CD4-positive, alpha-beta memory T cell (primary cell): ENCODE data around the gene TFF3. TPM values are rescaled to one million over a fixed set of nuclear protein-coding genes. Genes with fewer than 3 reads are reported as not detected.
A peak's percentile ranks its signal among the peaks of the same experiment; 100 is the strongest.

Experiments used
- CTCF ChIA-PET: fragments of 350-600 bp; sonication (Branson Sonifier 250); formaldehyde crosslinking; loops from one replicate; lab custom pipeline; 2021; ENCODE audit warnings: inconsistent platforms; ENCODE audit not compliant: partially characterized antibody; lab: Charles Lee
- POLR2A ChIA-PET: fragments of 350-600 bp; sonication (Branson Sonifier 250); formaldehyde crosslinking; loops from one replicate; lab custom pipeline; 2021; ENCODE audit not compliant: partially characterized antibody; lab: Charles Lee
- DNase-seq, 5 donors: peaks; one replicate each; pipeline versions ENCODE4 v3.0.0 to v3.0.0-alpha.2; 2020 to 2022; ENCODE audit warnings: mixed read lengths in 1 of 5
- H3K27ac ChIP-seq: one replicate; pipeline ENCODE4 v1.7.0; 2013; ENCODE audit warnings: low read depth, low read length
- H3K27me3 ChIP-seq: 2 replicates; pipeline ENCODE4 v1.7.0; 2013; ENCODE audit warnings: mild to moderate bottlenecking, low read length, moderate library complexity; ENCODE audit not compliant: insufficient read depth
- H3K36me3 ChIP-seq: 2 replicates; pipeline ENCODE4 v1.7.0; 2013; ENCODE audit warnings: mild to moderate bottlenecking, low read length, moderate library complexity; ENCODE audit not compliant: insufficient read depth
- H3K4me1 ChIP-seq: 2 replicates; pipeline ENCODE4 v1.7.0; 2013; ENCODE audit warnings: mild to moderate bottlenecking, low read length, moderate library complexity; ENCODE audit not compliant: insufficient read depth
- H3K4me3 ChIP-seq, 2 donors: one replicate each; pipeline ENCODE4 v1.7.0; 2013; ENCODE audit warnings: low read length in 2 of 2, mild to moderate bottlenecking in 1 of 2
- H3K9me3 ChIP-seq, 2 donors: one replicate each; pipeline ENCODE4 v1.7.0; 2013; ENCODE audit warnings: low read length in 2 of 2, control low read depth in 1 of 2; ENCODE audit not compliant: control insufficient read depth in 1 of 2
- H3K27ac Mint-ChIP-seq, 7 donors: one replicate each; pipeline ENCODE4 v1.8.0; 2020 to 2021; ENCODE audit warnings: mixed read lengths in 7 of 7, mild to moderate bottlenecking in 6 of 7, inconsistent platforms in 3 of 7, moderate library complexity in 3 of 7
- H3K27me3 Mint-ChIP-seq, 2 donors: one replicate each; pipeline ENCODE4 v1.8.0; 2020 to 2021; ENCODE audit warnings: mixed read lengths in 2 of 2
- H3K36me3 Mint-ChIP-seq, 2 donors: one replicate each; pipeline ENCODE4 v1.8.0; 2020 to 2021; ENCODE audit warnings: mixed read lengths in 2 of 2, inconsistent platforms in 1 of 2, mild to moderate bottlenecking in 1 of 2
- H3K4me1 Mint-ChIP-seq, 4 donors: one replicate each; pipeline ENCODE4 v1.8.0; 2020 to 2021; ENCODE audit warnings: mixed read lengths in 4 of 4, mild to moderate bottlenecking in 1 of 4
- H3K4me3 Mint-ChIP-seq, 8 donors: one replicate each; pipeline ENCODE4 v1.8.0; 2020 to 2021; ENCODE audit warnings: mixed read lengths in 8 of 8, mild to moderate bottlenecking in 7 of 8, moderate library complexity in 6 of 8, inconsistent platforms in 3 of 8
- H3K9me3 Mint-ChIP-seq, 8 donors: one replicate each; pipeline ENCODE4 v1.8.0; 2020 to 2021; ENCODE audit warnings: mixed read lengths in 8 of 8, mild to moderate bottlenecking in 5 of 8, inconsistent platforms in 3 of 8, moderate library complexity in 1 of 8
- intact Hi-C: fragments of 100-400 bp; cut with micrococcal nuclease; formaldehyde crosslinking; loops from one replicate; pipeline ENCODE4 v1.15.1; 2023
- polyA plus RNA-seq, 2 donors: library from polyadenylated mRNA; unstranded; fragments of 300-500 nt; fragmentation: Illumina TruSeq; gene quantifications; one replicate each; pipeline ENCODE4 v1.2.3, GENCODE V29; 2021
- total RNA-seq, 2 experiments: library from RNA; stranded (reverse); gene quantifications; one replicate each; pipeline ENCODE4 v1.2.3, GENCODE V29; 2021

The TFF3 gene
- total and polyA plus RNA-seq, 4 experiments from 2014 or later = not detected

DNA sequence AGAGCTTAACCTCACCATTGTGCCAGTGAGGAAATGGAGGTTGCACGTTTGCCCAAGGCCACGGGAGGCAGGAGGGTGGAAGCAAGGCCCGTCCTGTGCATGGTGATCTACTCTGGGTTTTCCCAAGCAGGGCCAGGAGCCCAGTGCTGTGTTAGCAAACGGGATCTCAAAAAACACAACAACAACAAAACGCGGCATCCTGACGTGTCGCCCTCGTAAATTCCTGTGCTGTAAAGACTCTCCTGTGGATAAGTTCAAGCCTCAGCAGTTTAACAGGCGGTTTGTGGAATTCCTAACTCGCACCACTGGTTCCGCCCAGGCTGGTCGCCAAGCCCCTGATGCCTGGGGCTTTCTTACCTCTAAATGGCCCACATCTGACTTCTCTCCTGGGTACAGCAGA, 39.1 kb downstream of the TFF3 start:
- POLR2A ChIA-PET = interaction anchor here (1.1 kb wide), 1 partner anchor 43 kb away, joined by 3 read pairs; no protein-coding TSS in a partner anchor
- no peak overlapping the region for H3K27ac ChIP-seq
- H3K36me3 Mint-ChIP-seq = peaks cover 20 to 59% of the 10 kb centered on the region in 2 donors
- H3K4me3 Mint-ChIP-seq = no peak overlapping the region
- H3K4me3 ChIP-seq = no peak overlapping the region
- H3K27me3 Mint-ChIP-seq = no peaks in the 10 kb centered on the region
- H3K4me1 ChIP-seq = no peaks in the 10 kb centered on the region
- no peaks in the 10 kb centered on the region for H3K27me3 ChIP-seq
- H3K27ac Mint-ChIP-seq = no peak overlapping the region
- peaks cover 48% of the 10 kb centered on the region for H3K36me3 ChIP-seq
- DNase-seq = no peak
- no peaks in the 10 kb centered on the region for H3K9me3 Mint-ChIP-seq
- peaks cover 0 to 2% (median 0%) of the 10 kb centered on the region in 4 donors for H3K4me1 Mint-ChIP-seq
- intact Hi-C loops = no loop called here
- H3K9me3 ChIP-seq = no peaks in the 10 kb centered on the region
- CTCF ChIA-PET = interaction anchor here (1.6 kb wide), 1 partner anchor 17 kb away, joined by 5 read pairs; no protein-coding TSS in a partner anchor

GRCh38 chr21:42272984-42273600, 42.1 kb downstream of the TFF3 start:
- H3K27ac ChIP-seq = no peak overlapping the region
- no peaks in the 10 kb centered on the region for H3K27me3 ChIP-seq
- DNase-seq = peak in 1 of 5 donors; percentile 18
- H3K36me3 ChIP-seq = peaks cover 47% of the 10 kb centered on the region
- no peaks in the 10 kb centered on the region for H3K27me3 Mint-ChIP-seq
- POLR2A ChIA-PET = no interaction called here
- H3K4me1 Mint-ChIP-seq = peaks cover 4 to 16% (median 13%) of the 10 kb centered on the region in 4 donors
- H3K9me3 Mint-ChIP-seq = no peaks in the 10 kb centered on the region
- peaks cover 17 to 44% of the 10 kb centered on the region in 2 donors for H3K36me3 Mint-ChIP-seq
- CTCF ChIA-PET = interaction anchor here (1.9 kb wide), 1 partner anchor 14 kb away, joined by 7 read pairs; no protein-coding TSS in a partner anchor
- no peak overlapping the region for H3K4me3 ChIP-seq
- intact Hi-C loops = no loop called here
- H3K27ac Mint-ChIP-seq = no peak overlapping the region
- no peak overlapping the region for H3K4me3 Mint-ChIP-seq
- peaks cover 14% of the 10 kb centered on the region for H3K4me1 ChIP-seq
- no peaks in the 10 kb centered on the region for H3K9me3 ChIP-seq

DNA sequence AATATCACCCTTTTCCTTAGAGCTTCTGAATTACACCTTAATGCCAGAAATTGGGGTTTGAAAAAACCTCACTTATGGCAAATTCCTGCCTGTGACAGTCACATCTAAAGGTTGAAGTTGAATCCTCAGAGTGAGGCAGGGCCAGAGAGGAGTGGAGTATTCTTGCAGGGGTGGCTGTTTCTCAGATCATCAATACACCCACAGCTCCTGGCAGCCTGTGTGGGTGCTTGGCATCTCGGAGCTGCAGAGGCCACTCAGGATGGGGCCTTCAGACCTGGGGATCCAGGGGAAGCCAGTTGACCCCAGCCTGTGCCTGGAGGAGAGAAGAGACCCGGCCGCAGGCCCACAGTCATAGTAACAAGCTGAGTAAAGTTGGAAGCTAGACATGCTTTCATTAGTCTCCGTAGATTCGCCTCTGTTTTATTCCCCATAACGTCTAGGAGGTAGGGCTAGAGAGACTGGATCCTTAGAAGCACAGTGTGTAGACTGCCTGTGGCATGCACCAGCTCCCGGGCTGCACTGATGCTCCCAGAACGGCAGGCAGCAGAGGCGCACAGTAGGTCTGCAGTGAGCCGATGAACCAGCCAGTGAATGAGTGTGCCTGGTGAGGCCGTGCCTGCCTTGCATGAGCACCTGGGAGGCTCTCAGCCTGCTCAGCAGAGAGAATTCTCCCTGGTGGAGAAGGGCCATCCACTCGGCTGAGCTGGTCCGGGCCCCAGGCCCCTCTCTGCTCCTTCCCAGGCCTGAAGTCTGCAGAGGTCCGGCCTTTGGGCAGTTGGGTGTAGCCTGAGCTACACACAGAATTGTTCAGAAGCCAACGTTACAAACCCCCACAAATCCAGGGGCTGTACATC, 42.9 kb downstream of the TFF3 start:
- Mint-ChIP-seq H3K36me3 (peaks cover 9 to 36% of the 10 kb centered on the region in 2 donors), H3K9me3 (no peaks in the 10 kb centered on the region), H3K4me1 (peaks cover 11 to 24% (median 19%) of the 10 kb centered on the region in 4 donors), H3K27me3 (no peaks in the 10 kb centered on the region), H3K27ac (no peak overlapping the region), H3K4me3 (no peak overlapping the region)
- H3K4me3 ChIP-seq = no peak overlapping the region
- H3K27ac ChIP-seq = no peak overlapping the region
- DNase-seq = peak in 1 of 5 donors; percentile 31
- H3K4me1 ChIP-seq = peaks cover 21% of the 10 kb centered on the region
- intact Hi-C loops = no loop called here
- H3K9me3 ChIP-seq = no peaks in the 10 kb centered on the region
- CTCF ChIA-PET = interaction anchor here (1.4 to 1.9 kb wide), 2 partner anchors 13 to 127 kb away, joined by 3 to 7 read pairs; no protein-coding TSS in a partner anchor
- POLR2A ChIA-PET = no interaction called here
- H3K36me3 ChIP-seq = peaks cover 47% of the 10 kb centered on the region
- H3K27me3 ChIP-seq = no peaks in the 10 kb centered on the region

DNA sequence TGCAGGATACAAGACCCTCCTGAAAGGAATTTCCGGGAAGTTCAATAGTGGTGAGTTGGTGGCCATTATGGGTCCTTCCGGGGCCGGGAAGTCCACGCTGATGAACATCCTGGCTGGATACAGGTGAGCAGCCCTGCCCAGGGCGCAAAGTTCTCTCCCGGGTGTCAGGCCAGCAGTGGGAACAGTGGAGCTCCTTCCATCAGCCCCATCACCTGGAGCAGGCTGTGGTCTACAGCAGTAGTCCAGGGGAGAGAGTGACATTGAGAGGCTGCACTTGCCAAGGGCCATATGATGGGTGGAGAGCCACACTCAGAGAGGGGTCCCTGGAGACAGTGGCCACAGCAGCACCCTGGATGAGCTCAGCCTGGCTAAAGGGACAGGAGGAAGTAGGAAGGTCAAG, 44.1 kb downstream of the TFF3 start:
- intact Hi-C loops = no loop called here
- Histone ChIP-seq H3K27ac (no peak overlapping the region), H3K4me3 (no peak overlapping the region), H3K36me3 (peaks cover 37% of the 10 kb centered on the region), H3K27me3 (no peaks in the 10 kb centered on the region), H3K9me3 (no peaks in the 10 kb centered on the region), H3K4me1 (peaks cover 32% of the 10 kb centered on the region)
- peak in 1 of 5 donors; percentile 18 for DNase-seq
- Mint-ChIP-seq H3K4me1 (peaks cover 21 to 35% (median 30%) of the 10 kb centered on the region in 4 donors), H3K27me3 (no peaks in the 10 kb centered on the region), H3K36me3 (peaks cover 6 to 28% of the 10 kb centered on the region in 2 donors), H3K9me3 (no peaks in the 10 kb centered on the region), H3K27ac (peak overlapping the region in 2 of 7 donors; percentile 48 to 84), H3K4me3 (no peak overlapping the region)
- POLR2A ChIA-PET = no interaction called here
- CTCF ChIA-PET = interaction anchor here (1.4 to 3.8 kb wide), 2 partner anchors 12 to 125 kb away, joined by 3 to 28 read pairs; no protein-coding TSS in a partner anchor

DNA sequence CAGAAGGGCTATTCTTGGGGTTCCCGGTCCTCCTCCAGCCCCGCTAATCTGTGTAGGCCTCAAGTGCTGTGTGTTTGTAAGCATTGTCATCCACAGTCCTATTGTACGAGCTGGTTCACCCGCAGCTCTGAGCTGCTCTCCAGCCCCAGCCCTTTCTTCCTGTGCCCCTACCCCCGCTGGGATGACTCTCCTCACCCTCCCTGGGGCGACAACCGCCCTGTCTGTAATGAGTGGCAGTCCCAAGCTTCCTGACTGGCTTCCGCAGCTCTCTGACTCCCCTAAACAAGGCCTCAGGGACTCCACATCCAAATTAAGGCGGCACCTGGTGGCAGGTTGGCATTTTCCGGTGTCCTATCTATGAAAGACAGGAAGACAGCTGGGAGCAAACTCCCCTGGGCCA, 45.8 kb downstream of the TFF3 start:
- H3K4me3 Mint-ChIP-seq = peak overlapping the region in 1 of 8 donors; percentile 9
- POLR2A ChIA-PET = no interaction called here
- CTCF ChIA-PET = interaction anchor here (0.9 to 3.8 kb wide), 5 partner anchors 10 to 124 kb away, joined by 3 to 28 read pairs (median 4); no protein-coding TSS in a partner anchor
- H3K4me1 ChIP-seq = peaks cover 32% of the 10 kb centered on the region
- no peaks in the 10 kb centered on the region for H3K9me3 ChIP-seq
- no peaks in the 10 kb centered on the region for H3K27me3 ChIP-seq
- peak overlapping the region in 5 of 7 donors; percentile 22 to 61 (median 60) for H3K27ac Mint-ChIP-seq
- intact Hi-C loops = no loop called here
- no peak overlapping the region for H3K4me3 ChIP-seq
- H3K4me1 Mint-ChIP-seq = peaks cover 23 to 40% (median 35%) of the 10 kb centered on the region in 4 donors
- no peaks in the 10 kb centered on the region for H3K9me3 Mint-ChIP-seq
- peaks cover 11 to 19% of the 10 kb centered on the region in 2 donors for H3K36me3 Mint-ChIP-seq
- no peak overlapping the region for H3K27ac ChIP-seq
- peaks cover 25% of the 10 kb centered on the region for H3K36me3 ChIP-seq
- no peak for DNase-seq
- H3K27me3 Mint-ChIP-seq = no peaks in the 10 kb centered on the region

GRCh38 chr21:42266971-42267556, 48.1 kb downstream of the TFF3 start:
- Mint-ChIP-seq H3K36me3 (peaks cover 14 to 16% of the 10 kb centered on the region in 2 donors), H3K4me1 (peaks cover 23 to 45% (median 42%) of the 10 kb centered on the region in 4 donors), H3K27ac (peak overlapping the region; percentile 46 to 92 (median 85)), H3K27me3 (no peaks in the 10 kb centered on the region), H3K4me3 (peak overlapping the region in 7 of 8 donors; percentile 21 to 81 (median 49)), H3K9me3 (no peaks in the 10 kb centered on the region)
- Histone ChIP-seq H3K36me3 (peaks cover 6% of the 10 kb centered on the region), H3K27me3 (no peaks in the 10 kb centered on the region), H3K27ac (no peak overlapping the region), H3K4me1 (peaks cover 32% of the 10 kb centered on the region), H3K4me3 (no peak overlapping the region), H3K9me3 (no peaks in the 10 kb centered on the region)
- ChIA-PET POLR2A (no interaction called here), CTCF (interaction anchor here (3.8 kb wide), 1 partner anchor 8 kb away, joined by 28 read pairs; no protein-coding TSS in a partner anchor)
- intact Hi-C loops = no loop called here
- DNase-seq = peak in 1 of 5 donors; percentile 57
